ENCODE results near the gene TEX264.
A peak's percentile ranks its signal among the peaks of the same experiment; 100 is the strongest.
"Not testable (repeated sequence)": the region's sequence is repeated elsewhere in the genome, so short reads cannot be mapped to it uniquely, and the experiment has no call there.

TEX264 gene, protein sequence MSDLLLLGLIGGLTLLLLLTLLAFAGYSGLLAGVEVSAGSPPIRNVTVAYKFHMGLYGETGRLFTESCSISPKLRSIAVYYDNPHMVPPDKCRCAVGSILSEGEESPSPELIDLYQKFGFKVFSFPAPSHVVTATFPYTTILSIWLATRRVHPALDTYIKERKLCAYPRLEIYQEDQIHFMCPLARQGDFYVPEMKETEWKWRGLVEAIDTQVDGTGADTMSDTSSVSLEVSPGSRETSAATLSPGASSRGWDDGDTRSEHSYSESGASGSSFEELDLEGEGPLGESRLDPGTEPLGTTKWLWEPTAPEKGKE

GRCh38 chr3:51670823-51671733 is at the start of gene TEX264:
Gene TEX264 (plus strand): TSS chr3:51671252. CDS start chr3:51674305, 3,053 bp downstream.
- peak; percentile 95 for DNase-seq

GRCh38 chr3:51622413-51622812 is 48.6 kb upstream of the TEX264 start:
- no peak for DNase-seq

- no peak for DNase-seq
Measured at GRCh38 chr3:51622868-51623267, 48.2 kb upstream of the TEX264 start.

DNA sequence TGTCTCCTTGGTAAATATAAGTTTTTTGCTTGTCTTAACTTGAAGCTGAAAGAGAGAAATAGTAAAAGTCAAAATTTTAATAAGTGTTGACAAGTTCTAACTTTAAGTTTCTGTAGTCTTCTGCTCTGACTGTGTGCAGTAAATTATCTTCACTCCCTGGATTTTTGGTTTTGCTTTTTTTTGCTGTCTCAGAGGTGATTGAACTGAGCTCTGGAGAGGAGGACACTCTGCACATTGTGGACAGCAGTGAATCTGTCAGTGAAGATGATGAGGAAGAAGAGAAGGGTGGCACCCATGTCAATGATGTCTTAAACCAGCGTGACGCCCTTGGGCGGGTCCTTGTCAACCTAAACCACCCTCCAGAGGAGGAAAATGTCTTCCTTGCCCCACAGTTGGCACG is 40.5 kb upstream of the TEX264 start:
- no peak for DNase-seq

DNA sequence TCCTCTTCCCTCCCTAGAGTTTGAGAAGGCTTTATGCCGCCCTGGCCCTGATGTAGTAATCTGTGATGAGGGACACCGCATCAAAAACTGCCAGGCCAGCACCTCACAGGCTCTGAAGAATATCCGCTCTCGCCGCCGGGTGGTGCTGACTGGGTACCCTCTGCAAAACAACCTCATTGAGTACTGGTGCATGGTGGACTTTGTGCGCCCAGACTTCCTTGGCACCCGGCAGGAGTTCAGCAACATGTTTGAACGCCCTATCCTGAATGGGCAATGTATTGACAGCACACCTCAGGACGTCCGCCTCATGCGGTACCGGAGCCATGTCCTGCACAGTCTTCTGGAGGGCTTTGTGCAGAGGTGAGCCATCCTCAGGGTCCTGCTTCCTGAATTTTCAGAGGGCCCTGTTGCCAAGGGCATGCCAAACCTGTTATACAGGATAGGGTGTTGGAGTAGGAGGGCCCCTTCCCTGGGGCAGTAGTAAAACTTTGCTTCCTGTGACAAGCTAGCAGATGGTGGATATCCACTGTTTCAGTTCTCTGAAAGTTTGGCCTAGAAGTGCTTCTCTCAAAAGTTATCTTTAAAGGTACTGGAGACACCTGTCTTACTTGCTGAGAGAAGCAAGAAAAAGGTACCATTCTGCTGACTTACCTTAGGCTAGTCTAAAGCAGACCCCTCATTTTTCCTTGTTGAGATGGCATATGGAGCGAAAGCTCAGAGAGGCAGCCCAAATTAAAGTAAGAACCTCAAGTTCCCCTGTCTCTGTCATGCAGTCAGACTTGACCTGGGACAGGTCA is 33.7 kb upstream of the TEX264 start:
- no peak for DNase-seq

DNA sequence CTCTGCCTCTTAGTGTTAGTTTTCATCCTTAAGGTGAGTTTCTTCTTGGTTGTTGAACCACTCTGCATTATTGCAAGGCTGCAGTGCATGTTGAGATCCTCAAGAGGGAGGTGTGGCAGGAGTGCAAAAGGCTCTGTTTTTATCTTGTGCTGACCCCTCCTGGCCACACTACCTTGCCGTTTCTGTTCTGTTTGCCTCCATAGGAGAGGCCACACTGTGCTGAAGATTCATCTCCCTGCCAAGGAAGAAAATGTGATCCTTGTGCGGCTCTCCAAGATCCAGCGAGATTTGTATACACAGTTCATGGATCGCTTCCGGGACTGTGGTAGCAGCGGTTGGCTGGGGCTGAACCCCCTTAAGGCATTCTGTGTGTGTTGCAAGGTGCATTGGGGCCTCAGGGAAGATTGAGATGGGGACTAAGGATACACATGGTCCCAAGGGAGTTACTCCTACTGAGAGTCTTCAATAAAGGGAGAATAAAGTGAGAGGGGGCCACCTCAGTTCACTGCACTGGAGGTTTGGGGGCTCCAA is 33.0 kb upstream of the TEX264 start:
- DNase-seq, result peak; percentile 51

GRCh38 chr3:51642462-51642861 is 28.6 kb upstream of the TEX264 start:
- peak; percentile 49 for DNase-seq

DNA sequence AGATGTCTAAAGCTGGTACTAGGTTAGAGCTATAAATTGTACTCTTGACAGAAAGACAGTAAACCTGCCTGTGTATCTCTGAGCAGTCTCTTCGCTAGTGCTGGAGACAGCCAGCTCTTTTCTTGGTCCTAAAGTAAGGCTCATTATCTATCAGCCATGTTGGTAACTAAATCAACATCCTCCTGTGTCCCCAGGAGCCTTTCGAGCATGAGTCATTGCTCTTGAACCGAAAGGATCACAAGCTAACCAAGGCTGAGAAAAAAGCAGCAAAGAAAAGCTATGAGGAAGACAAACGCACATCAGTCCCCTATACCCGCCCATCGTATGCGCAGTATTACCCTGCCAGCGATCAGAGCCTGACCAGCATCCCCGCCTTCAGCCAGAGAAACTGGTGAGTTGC is 25.0 kb upstream of the TEX264 start:
- no peak for DNase-seq

DNA sequence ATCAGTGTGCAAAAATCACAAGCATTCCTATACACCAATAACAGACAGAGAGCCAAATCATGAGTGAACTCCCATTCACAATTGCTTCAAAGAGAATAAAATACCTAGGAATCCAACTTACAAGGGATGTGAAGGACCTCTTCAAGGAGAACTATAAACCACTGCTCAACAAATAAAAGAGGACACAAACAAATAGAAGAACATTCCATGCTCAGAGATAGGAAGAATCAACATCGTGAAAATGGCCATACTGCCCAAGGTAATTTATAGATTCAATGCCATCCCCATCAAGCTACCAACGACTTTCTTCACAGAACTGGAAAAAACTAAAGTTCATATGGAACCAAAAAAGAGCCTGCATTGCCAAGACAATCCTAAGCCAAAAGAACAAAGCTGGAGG is 18.9 kb upstream of the TEX264 start:
- DNase-seq, result not testable (repeated sequence)

- not testable (repeated sequence) for DNase-seq
Measured at GRCh38 chr3:51653409-51653808, 17.6 kb upstream of the TEX264 start.

- DNase-seq, result peak; percentile 72
Measured at GRCh38 chr3:51657234-51657633, 13.8 kb upstream of the TEX264 start.

GRCh38 chr3:51659942-51660341 is 11.1 kb upstream of the TEX264 start:
- no peak for DNase-seq

- no peak for DNase-seq
Measured at GRCh38 chr3:51662456-51662855, 8.6 kb upstream of the TEX264 start.

GRCh38 chr3:51668756-51669155 is 2.3 kb upstream of the TEX264 start:
- no peak for DNase-seq

DNA sequence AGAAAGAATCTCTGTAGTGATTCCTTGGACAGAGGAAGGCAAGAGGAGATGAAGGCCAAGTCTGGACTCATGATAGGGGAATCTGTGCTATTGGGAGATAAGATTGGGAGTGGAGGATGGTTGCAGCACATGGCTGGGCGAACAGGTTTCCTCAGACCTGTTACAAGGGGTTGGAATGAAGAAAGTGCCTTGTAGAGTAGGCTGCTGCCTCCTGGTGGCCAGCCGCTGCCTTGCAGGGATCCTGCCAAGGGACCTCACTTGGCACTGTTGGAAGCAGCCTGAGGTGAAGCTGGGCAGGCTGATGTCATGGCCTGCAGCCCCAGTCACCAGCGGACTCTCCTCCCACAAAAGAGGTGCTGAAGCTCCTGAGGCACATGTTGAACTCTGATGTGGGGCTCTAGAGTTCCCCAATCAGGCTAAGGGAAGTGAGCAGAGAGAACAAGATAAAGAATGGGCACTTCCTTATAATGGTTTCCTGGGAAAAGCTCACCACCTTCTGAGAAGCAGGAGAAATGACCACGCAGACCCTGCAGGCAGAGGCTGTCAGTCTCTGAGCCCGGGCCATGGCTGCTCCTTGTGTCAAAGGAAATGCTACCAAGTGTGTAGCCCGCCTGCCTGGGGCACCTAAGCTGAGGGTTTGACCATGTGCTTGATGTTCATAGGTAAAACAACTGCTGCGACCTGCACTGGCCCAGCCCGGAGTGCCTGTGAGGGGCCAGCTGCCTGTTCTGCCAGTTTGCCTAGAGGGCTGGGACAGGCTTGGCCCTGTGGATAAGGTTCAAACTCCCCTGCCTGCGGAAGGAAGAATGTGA is 1.6 kb upstream of the TEX264 start:
- DNase-seq, result peak; percentile 79

GRCh38 chr3:51670053-51670822 is 814 bp upstream of the TEX264 start:
- peak; percentile 49 for DNase-seq

GRCh38 chr3:51671734-51672475 is 853 bp downstream of the TEX264 start:
- peak; percentile 56 for DNase-seq

- DNase-seq, result no peak
Measured at GRCh38 chr3:51673181-51673801, 2.2 kb downstream of the TEX264 start.

- DNase-seq, result no peak
Measured at GRCh38 chr3:51673802-51674654, 3.0 kb downstream of the TEX264 start.
